Parathyroid adenoma (tissue), 2 donors: Measurements from ENCODE around the gene CELSR1.
"Not testable (repeated sequence)": the region's sequence is repeated elsewhere in the genome, so short reads cannot be mapped to it uniquely, and the experiment has no call there.

Source experiments
- H2AFZ ChIP-seq: fragments of 300-600 bp; sonication (generic); one replicate; pipeline ENCODE4 v1.7.0; 2017; ENCODE audit warnings: antibody characterized with exemption, mild to moderate bottlenecking
- H3K27ac ChIP-seq: fragments of 300-600 bp; sonication (generic); one replicate; pipeline ENCODE4 v1.7.0; 2017
- H3K27me3 ChIP-seq: fragments of 300-600 bp; sonication (generic); one replicate; pipeline ENCODE4 v1.7.0; 2017; ENCODE audit warnings: low read length; ENCODE audit not compliant: control insufficient read depth, insufficient read depth
- H3K36me3 ChIP-seq: fragments of 300-600 bp; sonication (generic); one replicate; pipeline ENCODE4 v1.7.0; 2017; ENCODE audit warnings: low read length; ENCODE audit not compliant: control insufficient read depth, insufficient read depth
- H3K4me1 ChIP-seq: fragments of 300-600 bp; sonication (generic); one replicate; pipeline ENCODE4 v1.7.0; 2017; ENCODE audit warnings: control low read depth
- H3K4me2 ChIP-seq: fragments of 300-600 bp; sonication (generic); one replicate; pipeline ENCODE4 v1.7.0; 2017; ENCODE audit warnings: low read length
- H3K4me3 ChIP-seq: fragments of 300-600 bp; sonication (generic); one replicate; pipeline ENCODE4 v1.7.0; 2017; ENCODE audit warnings: low read depth, low read length
- H3K79me2 ChIP-seq: fragments of 300-600 bp; sonication (generic); one replicate; pipeline ENCODE4 v1.7.0; 2017; ENCODE audit warnings: control low read depth
- H3K9ac ChIP-seq: fragments of 300-600 bp; sonication (generic); one replicate; pipeline ENCODE4 v1.7.0; 2017; ENCODE audit warnings: mild to moderate bottlenecking
- H3K9me3 ChIP-seq: fragments of 300-600 bp; sonication (generic); one replicate; pipeline ENCODE4 v1.7.0; 2017; ENCODE audit warnings: low read length; ENCODE audit not compliant: control insufficient read depth
- TF ChIP-seq, protein P1 (sequence below): fragments of 300-600 bp; sonication (generic); IDR thresholded peaks from one replicate; pipeline ENCODE4 v1.7.0; 2017; ENCODE audit warnings: antibody characterized with exemption, mild to moderate bottlenecking
- donor health status: primary hyperparathyroidism.

The CELSR1 gene

DNA sequence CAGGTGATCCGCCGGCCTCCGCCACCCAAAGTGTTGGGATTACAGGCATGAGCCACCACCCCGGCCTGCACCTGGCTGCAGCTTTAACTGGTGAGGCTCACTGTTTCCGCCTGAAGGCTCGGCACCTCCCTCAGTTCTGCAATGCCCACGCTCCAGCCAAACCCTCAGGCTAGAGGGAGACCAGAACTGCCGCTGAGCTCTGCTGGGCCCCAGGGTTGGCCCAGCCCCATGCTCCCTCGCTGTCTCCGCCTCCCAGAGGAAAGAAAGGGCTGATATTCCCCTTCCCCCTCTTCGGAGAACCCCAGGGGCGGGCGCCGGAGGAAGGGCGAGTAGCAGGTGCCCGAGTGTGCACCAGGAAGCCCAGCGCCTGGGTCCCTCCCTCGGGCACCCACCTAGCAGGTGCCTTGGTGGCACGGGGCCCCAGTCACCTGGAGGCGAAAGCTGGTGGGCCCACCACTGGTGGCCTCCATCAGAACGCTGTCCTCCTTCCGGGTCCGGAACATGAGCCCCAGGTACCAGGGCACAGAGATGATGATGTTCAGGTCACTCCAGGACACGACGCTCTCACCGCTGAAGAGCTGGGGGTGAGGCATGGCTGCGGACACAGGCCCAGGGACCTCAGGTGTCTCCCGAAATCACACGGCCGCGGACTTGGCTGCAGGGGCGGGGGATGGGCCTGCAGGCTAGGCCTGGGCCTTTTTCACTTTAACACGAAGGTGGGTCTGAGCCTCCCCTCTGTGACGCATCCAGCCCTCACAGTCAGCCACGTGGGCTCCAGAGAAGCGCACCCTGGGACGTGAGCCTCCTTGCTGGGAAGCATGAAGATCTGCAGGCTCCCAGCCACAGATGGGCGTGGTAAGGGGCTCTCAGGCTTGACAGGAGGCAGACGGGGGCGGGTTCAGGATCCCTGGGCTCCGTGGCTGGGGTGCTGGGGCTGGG is 128.6 kb downstream of the CELSR1 start:
- Histone ChIP-seq H3K27ac (no peak overlapping the region), H3K79me2 (no peaks in the 10 kb centered on the region), H3K4me2 (no peak overlapping the region), H3K36me3 (no peaks in the 10 kb centered on the region), H2AFZ (no peak overlapping the region), H3K9me3 (no peaks in the 10 kb centered on the region), H3K27me3 (no peaks in the 10 kb centered on the region), H3K4me3 (no peak overlapping the region), H3K4me1 (no peaks in the 10 kb centered on the region), H3K9ac (no peak overlapping the region)
- TF ChIP-seq, protein P1, sequence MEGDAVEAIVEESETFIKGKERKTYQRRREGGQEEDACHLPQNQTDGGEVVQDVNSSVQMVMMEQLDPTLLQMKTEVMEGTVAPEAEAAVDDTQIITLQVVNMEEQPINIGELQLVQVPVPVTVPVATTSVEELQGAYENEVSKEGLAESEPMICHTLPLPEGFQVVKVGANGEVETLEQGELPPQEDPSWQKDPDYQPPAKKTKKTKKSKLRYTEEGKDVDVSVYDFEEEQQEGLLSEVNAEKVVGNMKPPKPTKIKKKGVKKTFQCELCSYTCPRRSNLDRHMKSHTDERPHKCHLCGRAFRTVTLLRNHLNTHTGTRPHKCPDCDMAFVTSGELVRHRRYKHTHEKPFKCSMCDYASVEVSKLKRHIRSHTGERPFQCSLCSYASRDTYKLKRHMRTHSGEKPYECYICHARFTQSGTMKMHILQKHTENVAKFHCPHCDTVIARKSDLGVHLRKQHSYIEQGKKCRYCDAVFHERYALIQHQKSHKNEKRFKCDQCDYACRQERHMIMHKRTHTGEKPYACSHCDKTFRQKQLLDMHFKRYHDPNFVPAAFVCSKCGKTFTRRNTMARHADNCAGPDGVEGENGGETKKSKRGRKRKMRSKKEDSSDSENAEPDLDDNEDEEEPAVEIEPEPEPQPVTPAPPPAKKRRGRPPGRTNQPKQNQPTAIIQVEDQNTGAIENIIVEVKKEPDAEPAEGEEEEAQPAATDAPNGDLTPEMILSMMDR, result no peak

DNA sequence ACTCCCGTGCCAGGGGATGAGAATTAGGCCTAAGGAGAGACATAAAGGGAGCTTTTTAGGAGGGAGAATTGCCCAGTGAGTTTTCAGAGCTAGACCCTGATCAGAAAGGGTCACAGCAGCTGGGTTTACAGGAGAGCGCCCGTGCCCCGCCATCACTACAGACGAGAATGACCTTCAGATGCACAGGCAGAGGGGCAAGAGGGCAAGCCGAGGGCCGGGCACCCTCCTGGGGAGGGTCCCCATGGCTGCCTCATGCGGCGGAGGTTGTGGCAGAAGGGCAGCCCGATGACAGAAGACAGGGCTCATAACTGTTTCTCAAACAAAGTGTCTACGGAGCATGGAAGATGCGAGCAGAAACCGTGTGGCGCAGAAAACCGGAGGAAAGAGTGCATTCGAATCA is 129.7 kb downstream of the CELSR1 start:
- Histone ChIP-seq H3K79me2 (no peaks in the 10 kb centered on the region), H3K27me3 (no peaks in the 10 kb centered on the region), H3K36me3 (no peaks in the 10 kb centered on the region), H3K9me3 (no peaks in the 10 kb centered on the region), H2AFZ (no peak overlapping the region), H3K4me2 (no peak overlapping the region), H3K4me1 (no peaks in the 10 kb centered on the region), H3K4me3 (no peak overlapping the region), H3K27ac (no peak overlapping the region), H3K9ac (no peak overlapping the region)
- TF ChIP-seq, protein P1, result no peak

DNA sequence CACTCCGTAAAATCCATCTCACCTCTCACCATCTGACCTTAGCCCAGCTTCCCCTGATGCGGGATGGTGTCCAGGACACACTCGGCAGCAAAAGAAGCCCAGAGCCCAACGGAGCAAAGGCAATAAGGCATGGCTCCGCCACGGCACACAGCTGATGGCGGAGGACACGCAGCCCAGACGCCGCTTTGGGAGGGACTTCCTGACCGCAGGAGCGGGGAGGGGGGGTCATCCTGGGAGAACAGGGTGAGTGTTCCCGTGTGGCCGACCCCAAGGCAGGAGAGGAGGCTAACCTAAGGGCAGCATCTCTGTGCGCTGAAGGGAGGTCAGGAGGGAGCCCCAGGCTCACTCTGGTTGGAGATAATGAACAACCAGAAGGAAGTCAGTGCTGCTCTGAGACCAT is 130.6 kb downstream of the CELSR1 start:
- Histone ChIP-seq H3K79me2 (no peaks in the 10 kb centered on the region), H3K4me2 (no peak overlapping the region), H3K4me3 (no peak overlapping the region), H3K9ac (no peak overlapping the region), H3K4me1 (no peaks in the 10 kb centered on the region), H3K27me3 (no peaks in the 10 kb centered on the region), H3K36me3 (no peaks in the 10 kb centered on the region), H3K9me3 (no peaks in the 10 kb centered on the region), H2AFZ (no peak overlapping the region), H3K27ac (no peak overlapping the region)
- TF ChIP-seq, protein P1, result no peak

DNA sequence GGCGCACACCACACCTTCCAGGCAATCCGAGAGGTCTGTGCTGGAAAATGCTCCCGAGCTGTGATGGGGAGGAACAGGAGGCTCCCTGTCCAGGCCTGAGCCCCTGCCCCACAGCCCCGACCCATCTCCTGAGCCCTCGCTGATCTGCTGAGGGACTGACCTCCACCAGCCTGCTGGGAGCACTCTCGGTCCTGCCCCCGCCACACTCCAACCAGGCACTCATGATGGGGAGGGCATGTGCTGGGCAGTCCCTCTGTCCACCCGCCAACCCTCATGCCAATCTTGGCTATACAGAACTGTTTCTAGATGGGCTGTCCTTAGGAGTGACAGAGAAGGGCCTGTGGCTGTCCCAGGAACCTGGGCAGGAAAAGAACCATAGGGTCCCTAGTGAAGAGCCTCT is 131.1 kb downstream of the CELSR1 start:
- Histone ChIP-seq H3K9ac (no peak overlapping the region), H2AFZ (no peak overlapping the region), H3K27me3 (no peaks in the 10 kb centered on the region), H3K4me1 (no peaks in the 10 kb centered on the region), H3K27ac (no peak overlapping the region), H3K36me3 (no peaks in the 10 kb centered on the region), H3K4me3 (no peak overlapping the region), H3K9me3 (no peaks in the 10 kb centered on the region), H3K4me2 (no peak overlapping the region), H3K79me2 (no peaks in the 10 kb centered on the region)
- TF ChIP-seq, protein P1, result no peak

DNA sequence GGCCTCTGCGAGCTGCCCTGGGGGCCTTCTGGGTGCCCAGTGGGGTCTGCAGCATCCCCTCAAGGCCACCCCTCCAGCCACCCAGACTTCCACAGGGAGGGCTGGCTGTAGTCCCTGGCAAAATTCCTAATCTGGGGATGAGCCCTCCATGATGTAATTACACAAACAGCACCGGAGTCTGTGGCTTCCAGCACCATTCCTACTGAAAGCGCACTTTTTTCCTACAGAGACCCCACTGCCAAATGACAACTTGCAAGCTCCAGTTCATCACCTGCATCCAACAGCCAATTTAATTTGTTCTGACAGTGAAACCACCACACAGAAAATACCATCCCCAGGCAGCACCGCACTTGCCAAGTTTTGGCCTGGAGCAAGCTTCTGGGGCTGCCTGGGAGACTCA is 131.5 kb downstream of the CELSR1 start:
- no peaks in the 10 kb centered on the region for H3K36me3 ChIP-seq
- H3K4me2 ChIP-seq, result no peak overlapping the region

DNA sequence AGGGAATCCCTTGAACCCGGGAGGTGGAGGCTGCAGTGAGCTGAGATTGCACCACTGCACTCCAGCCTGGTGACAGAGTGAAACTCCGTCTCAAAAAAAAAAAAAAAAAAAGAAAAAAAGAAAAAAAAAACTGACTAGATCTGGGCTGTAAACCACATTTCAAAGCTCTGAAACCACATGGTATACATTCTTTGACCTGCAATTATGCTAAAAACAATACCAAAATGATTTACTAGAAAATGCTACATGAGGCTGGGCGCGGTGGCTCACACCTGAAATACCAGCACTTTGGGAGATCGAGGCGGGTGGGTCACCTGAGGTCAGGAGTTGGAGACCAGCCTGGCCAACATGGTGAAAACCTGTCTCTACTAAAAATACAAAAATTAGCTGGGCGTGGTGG is 133.5 kb downstream of the CELSR1 start:
- not testable (repeated sequence) for H3K4me2 ChIP-seq, H3K9ac ChIP-seq, H3K27ac ChIP-seq, H3K4me1 ChIP-seq, H3K36me3 ChIP-seq, H3K9me3 ChIP-seq, H3K27me3 ChIP-seq, H2AFZ ChIP-seq, H3K79me2 ChIP-seq, H3K4me3 ChIP-seq

More for the DNA sequence above, 131.5 kb downstream of the CELSR1 start:
- Histone ChIP-seq H3K9me3 (no peaks in the 10 kb centered on the region), H2AFZ (no peak overlapping the region), H3K27me3 (no peaks in the 10 kb centered on the region), H3K79me2 (no peaks in the 10 kb centered on the region), H3K27ac (no peak overlapping the region), H3K4me1 (no peaks in the 10 kb centered on the region), H3K4me3 (no peak overlapping the region), H3K9ac (no peak overlapping the region)
- TF ChIP-seq, protein P1, result no peak
